Vagina (tissue), 2 donors: ENCODE measurements around the gene UNC119.

Experiments used
- POLR2A ChIP-seq, 2 donors: fragments of 450-650 bp; IDR thresholded peaks; one replicate each; pipeline ENCODE4 v1.6.1; 2017; ENCODE audit warnings: antibody characterized with exemption in 2 of 2, mild to moderate bottlenecking in 2 of 2, moderate library complexity in 2 of 2
- POLR2AphosphoS5 ChIP-seq, 2 donors: sonication (generic); formaldehyde crosslinking; IDR thresholded peaks; one replicate each; pipeline ENCODE4 v1.9.0; 2017; ENCODE audit warnings: antibody characterized with exemption in 2 of 2, mild to moderate bottlenecking in 2 of 2, low read depth in 1 of 2; ENCODE audit not compliant: insufficient read depth in 1 of 2
- TF ChIP-seq, protein P1 (sequence below), 3 experiments: fragments of 450-650 bp in 2 of 3; fragments of 200-600 bp in 1 of 3; sonication (generic) in 1 of 3; IDR thresholded peaks; one replicate each; pipeline ENCODE4 v1.5.1; 2017 to 2019; ENCODE audit warnings: antibody characterized with exemption in 3 of 3, mild to moderate bottlenecking in 2 of 3, moderate library complexity in 2 of 3

DNA sequence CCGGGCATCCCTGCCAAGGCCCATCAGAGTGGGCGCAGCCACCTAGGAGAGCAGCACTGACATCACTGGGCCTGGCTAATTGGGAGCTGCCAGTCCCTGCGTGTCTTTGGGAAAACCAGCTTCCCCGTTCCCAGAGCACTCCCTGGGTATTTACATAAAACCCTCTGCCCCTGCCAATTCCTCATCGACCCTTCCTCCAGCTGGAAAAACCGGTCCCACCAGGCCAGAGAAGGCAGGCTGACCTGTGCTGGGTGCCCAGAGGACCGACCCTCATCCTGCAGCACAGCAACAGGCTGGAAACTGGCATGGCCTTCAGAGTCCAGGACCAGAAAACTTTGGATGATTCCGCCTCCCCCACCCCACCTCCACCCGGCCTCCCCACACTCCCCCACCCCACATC, 54.5 kb downstream of the UNC119 start:
- TF ChIP-seq, protein P1, sequence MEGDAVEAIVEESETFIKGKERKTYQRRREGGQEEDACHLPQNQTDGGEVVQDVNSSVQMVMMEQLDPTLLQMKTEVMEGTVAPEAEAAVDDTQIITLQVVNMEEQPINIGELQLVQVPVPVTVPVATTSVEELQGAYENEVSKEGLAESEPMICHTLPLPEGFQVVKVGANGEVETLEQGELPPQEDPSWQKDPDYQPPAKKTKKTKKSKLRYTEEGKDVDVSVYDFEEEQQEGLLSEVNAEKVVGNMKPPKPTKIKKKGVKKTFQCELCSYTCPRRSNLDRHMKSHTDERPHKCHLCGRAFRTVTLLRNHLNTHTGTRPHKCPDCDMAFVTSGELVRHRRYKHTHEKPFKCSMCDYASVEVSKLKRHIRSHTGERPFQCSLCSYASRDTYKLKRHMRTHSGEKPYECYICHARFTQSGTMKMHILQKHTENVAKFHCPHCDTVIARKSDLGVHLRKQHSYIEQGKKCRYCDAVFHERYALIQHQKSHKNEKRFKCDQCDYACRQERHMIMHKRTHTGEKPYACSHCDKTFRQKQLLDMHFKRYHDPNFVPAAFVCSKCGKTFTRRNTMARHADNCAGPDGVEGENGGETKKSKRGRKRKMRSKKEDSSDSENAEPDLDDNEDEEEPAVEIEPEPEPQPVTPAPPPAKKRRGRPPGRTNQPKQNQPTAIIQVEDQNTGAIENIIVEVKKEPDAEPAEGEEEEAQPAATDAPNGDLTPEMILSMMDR (IDR thresholded peaks at IDR 0.05), result no peak
- TF ChIP-seq POLR2A (IDR thresholded peaks at IDR 0.05), result no peak
- TF ChIP-seq POLR2AphosphoS5 (IDR thresholded peaks at IDR 0.05; ENCODE audit: insufficient read depth in 1 of 2, low read depth in 1 of 2), result no peak
